Measurements from ENCODE around the gene MRPS2. TPM values are rescaled to one million over a fixed set of nuclear protein-coding genes. Genes with fewer than 3 reads are reported as not detected.

MRPS2 gene
- total and polyA plus RNA-seq, 2 experiments from 2014 or later, result 22.4 to 59.1 TPM

- H3K9me2 ChIP-seq (replicated peaks; ENCODE audit: insufficient read depth), result no peaks in the 10 kb centered on the region
- no peaks in the 10 kb centered on the region for H3K4me1 ChIP-seq (ENCODE audit: insufficient read depth)
- no peaks in the 10 kb centered on the region for H3K36me3 ChIP-seq (replicated peaks; ENCODE audit: insufficient read depth, low read depth)
- TF ChIP-seq EZH2 (IDR thresholded peaks at IDR 0.05; ENCODE audit: borderline replicate concordance) (no peak), EZH2phosphoT487 (IDR thresholded peaks at IDR 0.05; ENCODE audit: low read depth, severe bottlenecking, unreplicated experiment) (no peak), CTCF (IDR thresholded peaks at IDR 0.05; ENCODE audit: poor library complexity) (no peak)
- H4K20me1 ChIP-seq (ENCODE audit: insufficient read depth, poor library complexity, severe bottlenecking), result no peaks in the 10 kb centered on the region
- H3K4me3 ChIP-seq, result no peak overlapping the region
- 90% methylated on average over 17 of the region's 17 CpGs for WGBS (ENCODE audit: low lambda C conversion rate, missing lambda C conversion rate)
- no peaks in the 10 kb centered on the region for H3K9me3 ChIP-seq (ENCODE audit: low read depth)
- H3K79me2 ChIP-seq, result no peaks in the 10 kb centered on the region
- H3K4me2 ChIP-seq, result no peak overlapping the region
- no peak overlapping the region for H2AFZ ChIP-seq
- no peaks in the 10 kb centered on the region for H3K27me3 ChIP-seq
- DNase-seq (ENCODE audit: low spot score), result no peak
- H3K27ac ChIP-seq, result no peak overlapping the region
Measured at GRCh38 chr9:135514342-135515082, 14.0 kb downstream of the MRPS2 start.

- TF ChIP-seq EZH2phosphoT487 (IDR thresholded peaks at IDR 0.05; ENCODE audit: low read depth, severe bottlenecking, unreplicated experiment) (no peak), EZH2 (IDR thresholded peaks at IDR 0.05; ENCODE audit: borderline replicate concordance) (no peak), CTCF (IDR thresholded peaks at IDR 0.05; ENCODE audit: poor library complexity) (no peak)
- no peak overlapping the region for H3K4me3 ChIP-seq
- 94% methylated on average over 31 of the region's 31 CpGs for WGBS (ENCODE audit: low lambda C conversion rate, missing lambda C conversion rate)
Measured at GRCh38 chr9:135515083-135515951, 14.8 kb downstream of the MRPS2 start.

GRCh38 chr9:135516132-135516860 lies 15.8 kb downstream of the MRPS2 start:
- no peak for TF ChIP-seq EZH2 (IDR thresholded peaks at IDR 0.05; ENCODE audit: borderline replicate concordance)
- TF ChIP-seq EZH2phosphoT487 (IDR thresholded peaks at IDR 0.05; ENCODE audit: low read depth, severe bottlenecking, unreplicated experiment), result no peak
- TF ChIP-seq CTCF (IDR thresholded peaks at IDR 0.05; ENCODE audit: poor library complexity), result no peak
- no peak overlapping the region for H3K4me3 ChIP-seq
- 91% methylated on average over 24 of the region's 25 CpGs for WGBS (ENCODE audit: low lambda C conversion rate, missing lambda C conversion rate)
- no peak overlapping the region for H2AFZ ChIP-seq
- no peaks in the 10 kb centered on the region for H4K20me1 ChIP-seq (ENCODE audit: insufficient read depth, poor library complexity, severe bottlenecking)
- no peaks in the 10 kb centered on the region for H3K9me2 ChIP-seq (replicated peaks; ENCODE audit: insufficient read depth)
- H3K79me2 ChIP-seq, result no peaks in the 10 kb centered on the region
- no peaks in the 10 kb centered on the region for H3K27me3 ChIP-seq
- no peaks in the 10 kb centered on the region for H3K9me3 ChIP-seq (ENCODE audit: low read depth)
- no peak for DNase-seq (ENCODE audit: low spot score)
- H3K27ac ChIP-seq, result no peak overlapping the region
- no peaks in the 10 kb centered on the region for H3K36me3 ChIP-seq (replicated peaks; ENCODE audit: insufficient read depth, low read depth)
- H3K4me2 ChIP-seq, result no peak overlapping the region
- no peaks in the 10 kb centered on the region for H3K4me1 ChIP-seq (ENCODE audit: insufficient read depth)

More at GRCh38 chr9:135515083-135515951, 14.8 kb downstream of the MRPS2 start:
- Histone ChIP-seq H3K9me2 (replicated peaks; ENCODE audit: insufficient read depth) (no peaks in the 10 kb centered on the region), H3K9me3 (ENCODE audit: low read depth) (no peaks in the 10 kb centered on the region), H3K36me3 (replicated peaks; ENCODE audit: insufficient read depth, low read depth) (no peaks in the 10 kb centered on the region), H2AFZ (no peak overlapping the region), H3K4me1 (ENCODE audit: insufficient read depth) (no peaks in the 10 kb centered on the region), H3K79me2 (no peaks in the 10 kb centered on the region), H3K27ac (no peak overlapping the region), H4K20me1 (ENCODE audit: insufficient read depth, poor library complexity, severe bottlenecking) (no peaks in the 10 kb centered on the region), H3K27me3 (no peaks in the 10 kb centered on the region), H3K4me2 (no peak overlapping the region)
- DNase-seq (ENCODE audit: low spot score), result no peak
